Stimulated activated memory B cell treated with anti-CD40 and anti-IgM and Interleukin-4, amounts not matched to agents 10 μg/mL and 1 μg/mL and 100 μg/mL, for 72 hours (primary cell): ENCODE data around the gene LIX1L.

ENCODE experiments used
- ATAC-seq: fragments of 150-1000 bp; cut with Tn5 transposase; 2 replicates; pipeline ENCODE4 v1.10.0; 2021
- H3K27ac Mint-ChIP-seq: one replicate; pipeline ENCODE4 v1.8.0; 2022; ENCODE audit warnings: mild to moderate bottlenecking, mixed read lengths
- H3K27me3 Mint-ChIP-seq: one replicate; pipeline ENCODE4 v1.8.0; 2022; ENCODE audit warnings: mixed read lengths
- H3K36me3 Mint-ChIP-seq: one replicate; pipeline ENCODE4 v1.8.0; 2022; ENCODE audit warnings: mixed read lengths
- H3K4me1 Mint-ChIP-seq: one replicate; pipeline ENCODE4 v1.8.0; 2022; ENCODE audit warnings: mixed read lengths
- H3K4me3 Mint-ChIP-seq: one replicate; pipeline ENCODE4 v1.8.0; 2022; ENCODE audit warnings: mild to moderate bottlenecking, moderate library complexity, mixed read lengths
- H3K9me3 Mint-ChIP-seq: one replicate; pipeline ENCODE4 v1.8.0; 2022; ENCODE audit warnings: mixed read lengths

Gene LIX1L

DNA sequence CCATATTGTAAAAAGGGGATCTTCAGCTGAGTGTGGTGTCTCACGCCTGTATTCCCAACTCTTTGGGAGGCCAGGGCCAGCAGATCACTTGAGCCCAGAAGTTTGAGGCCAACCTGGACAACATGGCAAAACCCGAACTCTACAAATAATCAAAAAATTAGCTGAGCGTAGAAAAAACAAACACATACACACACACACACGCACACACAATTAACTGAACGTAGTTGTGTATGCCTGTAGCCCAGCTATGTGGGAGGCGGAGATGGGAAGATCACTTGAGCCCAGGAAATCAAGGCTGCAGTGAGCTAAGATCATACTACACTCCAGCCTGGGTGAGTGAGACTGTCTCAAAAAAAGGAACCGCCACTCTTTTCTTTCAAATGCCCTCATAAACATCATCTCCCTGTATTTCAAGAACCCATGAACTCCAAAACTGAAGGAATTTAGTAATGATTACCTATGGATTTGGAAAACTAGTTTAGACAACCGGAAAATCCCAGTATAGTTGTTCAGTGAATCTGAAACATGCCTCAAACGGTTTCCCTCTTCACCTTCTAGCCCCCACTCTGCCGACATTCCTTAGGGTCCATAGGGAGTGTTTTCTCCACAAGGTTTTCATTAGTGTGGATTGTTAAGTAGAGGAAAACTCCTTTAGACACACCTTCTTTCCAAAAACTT is 34.1 kb upstream of the LIX1L start:
- no peak for ATAC-seq
- Mint-ChIP-seq H3K36me3 (peaks cover 35% of the 10 kb centered on the region), H3K4me1 (peaks cover 67% of the 10 kb centered on the region), H3K27me3 (no peaks in the 10 kb centered on the region), H3K4me3 (peak overlapping the region; percentile 39), H3K9me3 (no peaks in the 10 kb centered on the region), H3K27ac (peak overlapping the region; percentile 67)

DNA sequence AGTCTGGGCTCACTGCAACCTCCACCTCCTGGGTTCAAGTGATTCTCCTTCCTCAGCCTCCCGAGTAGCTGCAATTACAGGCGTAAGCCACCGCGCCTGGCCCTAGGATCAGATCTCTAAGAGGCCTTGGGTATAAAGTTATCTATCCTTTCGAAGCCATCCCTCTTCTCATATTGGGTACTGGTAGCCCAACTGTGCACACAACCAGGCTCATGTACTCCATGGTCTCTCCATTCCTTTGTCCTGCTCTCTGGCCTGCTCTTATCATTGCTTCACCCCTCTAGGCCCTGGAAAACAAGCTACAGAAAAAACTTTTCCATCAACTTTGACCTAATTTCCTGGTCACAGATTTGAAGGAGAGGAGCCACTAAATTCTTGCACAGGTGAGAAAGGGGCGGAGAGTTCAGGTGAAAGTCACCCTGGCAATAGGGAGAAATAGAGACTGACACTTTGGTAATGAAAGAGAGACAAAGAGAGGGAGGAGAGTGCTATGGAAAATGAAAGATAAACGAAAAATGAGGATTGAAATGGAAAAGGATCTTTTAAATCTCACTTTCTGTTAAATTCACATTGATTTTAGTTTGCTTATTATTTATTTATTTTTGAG is 32.5 kb upstream of the LIX1L start:
- H3K27me3 Mint-ChIP-seq, result no peaks in the 10 kb centered on the region
- peaks cover 73% of the 10 kb centered on the region for H3K4me1 Mint-ChIP-seq
- H3K36me3 Mint-ChIP-seq, result peaks cover 32% of the 10 kb centered on the region
- no peaks in the 10 kb centered on the region for H3K9me3 Mint-ChIP-seq
- no peak overlapping the region for H3K4me3 Mint-ChIP-seq
- peak overlapping the region; percentile 67 for H3K27ac Mint-ChIP-seq
- no peak for ATAC-seq

DNA sequence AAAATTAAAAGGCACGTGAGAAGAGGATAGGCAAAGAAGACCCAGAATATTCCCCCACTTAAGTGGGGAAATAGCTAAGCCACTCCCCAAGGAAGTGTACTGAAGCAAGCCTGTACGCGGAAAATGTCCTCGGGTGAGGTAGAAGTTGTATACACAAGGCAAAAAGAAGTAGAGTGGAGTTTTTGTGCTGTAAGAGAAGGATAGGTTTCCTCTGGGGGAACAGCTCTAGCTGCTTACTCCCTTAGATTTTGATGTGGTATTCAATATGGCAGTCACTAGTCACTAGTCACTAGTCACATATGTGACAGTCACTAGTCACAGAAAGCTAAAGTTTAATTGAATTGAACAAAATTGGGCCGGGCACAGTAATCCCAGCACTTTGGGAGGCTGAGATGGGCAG is 31.0 kb upstream of the LIX1L start:
- Mint-ChIP-seq H3K27me3 (no peaks in the 10 kb centered on the region), H3K36me3 (peaks cover 16% of the 10 kb centered on the region), H3K4me1 (peaks cover 61% of the 10 kb centered on the region), H3K4me3 (no peak overlapping the region), H3K9me3 (no peaks in the 10 kb centered on the region), H3K27ac (no peak overlapping the region)
- ATAC-seq, result no peak

DNA sequence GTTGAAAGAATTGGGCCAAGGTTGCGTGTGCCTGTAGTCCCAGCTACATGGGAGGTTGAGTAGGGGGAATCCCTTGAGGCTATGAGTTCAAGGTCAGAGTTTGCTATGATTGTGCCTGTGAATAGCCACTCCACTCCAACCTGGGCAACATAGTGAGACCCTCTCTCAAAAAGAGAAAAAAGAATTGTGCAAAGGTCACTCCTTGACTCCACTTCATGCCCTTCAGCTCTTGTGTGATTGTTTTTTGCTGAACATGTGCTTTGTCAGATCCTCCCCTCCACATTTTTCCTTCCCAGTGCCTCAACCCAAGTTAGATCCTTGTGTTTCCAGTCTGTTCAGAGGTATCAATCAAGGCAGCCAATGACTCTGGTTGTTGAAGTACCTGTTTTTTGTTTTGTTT is 30.1 kb upstream of the LIX1L start:
- no peak overlapping the region for H3K4me3 Mint-ChIP-seq
- H3K4me1 Mint-ChIP-seq, result peaks cover 53% of the 10 kb centered on the region
- no peak for ATAC-seq
- H3K36me3 Mint-ChIP-seq, result peaks cover 8% of the 10 kb centered on the region
- no peaks in the 10 kb centered on the region for H3K27me3 Mint-ChIP-seq
- no peaks in the 10 kb centered on the region for H3K9me3 Mint-ChIP-seq
- H3K27ac Mint-ChIP-seq, result no peak overlapping the region

DNA sequence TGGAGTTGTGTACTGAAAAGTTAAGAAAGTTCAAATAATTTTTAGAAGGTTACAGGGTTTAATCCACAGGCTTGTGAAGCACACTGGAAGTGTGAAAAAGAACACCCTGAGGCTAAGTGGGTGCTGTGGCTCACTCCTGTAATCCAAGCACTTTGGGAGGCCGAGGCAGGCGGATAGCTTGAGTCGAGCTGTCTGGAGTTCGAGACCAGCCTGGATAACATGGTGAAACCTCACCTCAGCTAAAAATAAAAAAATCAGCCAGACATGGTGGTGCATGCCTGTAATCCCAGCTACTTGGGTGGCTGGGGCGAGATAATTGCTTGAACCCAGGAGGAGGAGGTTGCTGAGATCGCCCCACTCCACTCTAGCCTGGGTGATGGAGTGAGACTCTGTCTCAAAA is 28.7 kb upstream of the LIX1L start:
- Mint-ChIP-seq H3K36me3 (no peaks in the 10 kb centered on the region), H3K9me3 (no peaks in the 10 kb centered on the region), H3K27me3 (no peaks in the 10 kb centered on the region), H3K4me3 (no peak overlapping the region), H3K27ac (no peak overlapping the region), H3K4me1 (peaks cover 39% of the 10 kb centered on the region)
- ATAC-seq, result no peak

DNA sequence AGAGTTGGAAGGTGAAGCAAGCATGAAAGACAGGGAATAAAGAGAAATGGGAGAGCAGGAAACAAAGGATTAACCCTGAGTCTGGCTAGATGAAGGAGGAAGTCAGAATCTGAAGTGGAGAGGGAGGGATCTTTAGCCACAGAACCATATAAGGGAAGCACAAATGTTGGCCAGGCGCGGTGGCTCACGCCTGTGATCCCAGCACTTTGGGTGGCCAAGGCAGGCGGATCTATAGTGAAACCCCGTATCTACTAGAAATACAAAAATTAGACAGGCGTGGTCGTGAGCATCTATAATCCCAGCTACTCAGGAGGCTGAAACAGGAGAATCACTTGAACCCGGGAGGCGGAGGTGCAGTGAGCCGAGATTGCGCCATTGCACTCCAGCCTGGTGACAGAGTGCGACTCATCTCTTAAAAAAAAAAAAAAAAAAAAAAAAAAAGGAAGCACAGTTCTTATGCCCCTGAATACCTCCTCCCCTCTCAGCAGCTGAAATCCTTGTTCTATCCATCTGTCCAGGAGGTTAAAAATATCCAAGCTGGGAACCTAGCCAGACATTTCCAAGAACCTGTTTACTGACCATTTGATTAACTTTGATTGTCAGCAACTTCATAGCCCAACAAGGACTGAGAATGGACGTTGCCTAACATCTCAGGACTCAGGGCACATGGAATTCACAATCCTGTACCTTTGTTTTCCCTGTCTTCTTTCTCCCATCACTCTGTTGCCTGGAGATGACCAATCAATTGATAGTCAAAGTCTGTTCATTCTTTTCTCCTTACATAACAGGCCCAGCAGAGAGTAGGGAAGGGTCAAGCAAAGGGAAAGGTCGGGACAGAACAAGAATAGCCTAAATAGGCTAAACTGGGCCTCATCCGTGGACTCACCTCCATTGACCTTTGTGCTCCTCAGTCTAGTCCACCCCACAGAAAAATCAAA is 28.0 kb upstream of the LIX1L start:
- Mint-ChIP-seq H3K36me3 (no peaks in the 10 kb centered on the region), H3K9me3 (no peaks in the 10 kb centered on the region), H3K27me3 (no peaks in the 10 kb centered on the region), H3K27ac (no peak overlapping the region), H3K4me3 (peak overlapping the region; percentile 5), H3K4me1 (peaks cover 32% of the 10 kb centered on the region)
- no peak for ATAC-seq

DNA sequence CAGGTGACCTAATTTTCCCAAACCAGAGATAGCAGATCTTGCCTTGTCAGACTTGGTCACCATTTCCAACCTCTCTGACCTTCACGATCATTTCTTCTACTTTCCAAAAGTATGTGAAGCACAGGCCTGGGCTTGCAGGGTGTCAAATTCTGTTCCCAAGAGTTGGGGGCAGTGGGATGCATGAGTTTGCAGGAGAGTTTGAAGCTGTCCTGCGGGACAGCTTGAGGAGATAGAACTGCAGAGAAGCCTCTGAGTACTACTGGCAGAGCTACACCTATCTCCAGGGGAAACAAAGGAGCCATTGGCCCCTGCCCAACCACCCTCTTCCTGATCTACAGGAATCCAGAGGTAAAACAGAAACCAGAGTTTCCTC is 27.3 kb upstream of the LIX1L start:
- no peaks in the 10 kb centered on the region for H3K36me3 Mint-ChIP-seq
- H3K4me3 Mint-ChIP-seq, result peak overlapping the region; percentile 5
- no peak for ATAC-seq
- H3K27me3 Mint-ChIP-seq, result no peaks in the 10 kb centered on the region
- peaks cover 25% of the 10 kb centered on the region for H3K4me1 Mint-ChIP-seq
- no peaks in the 10 kb centered on the region for H3K9me3 Mint-ChIP-seq
- no peak overlapping the region for H3K27ac Mint-ChIP-seq

DNA sequence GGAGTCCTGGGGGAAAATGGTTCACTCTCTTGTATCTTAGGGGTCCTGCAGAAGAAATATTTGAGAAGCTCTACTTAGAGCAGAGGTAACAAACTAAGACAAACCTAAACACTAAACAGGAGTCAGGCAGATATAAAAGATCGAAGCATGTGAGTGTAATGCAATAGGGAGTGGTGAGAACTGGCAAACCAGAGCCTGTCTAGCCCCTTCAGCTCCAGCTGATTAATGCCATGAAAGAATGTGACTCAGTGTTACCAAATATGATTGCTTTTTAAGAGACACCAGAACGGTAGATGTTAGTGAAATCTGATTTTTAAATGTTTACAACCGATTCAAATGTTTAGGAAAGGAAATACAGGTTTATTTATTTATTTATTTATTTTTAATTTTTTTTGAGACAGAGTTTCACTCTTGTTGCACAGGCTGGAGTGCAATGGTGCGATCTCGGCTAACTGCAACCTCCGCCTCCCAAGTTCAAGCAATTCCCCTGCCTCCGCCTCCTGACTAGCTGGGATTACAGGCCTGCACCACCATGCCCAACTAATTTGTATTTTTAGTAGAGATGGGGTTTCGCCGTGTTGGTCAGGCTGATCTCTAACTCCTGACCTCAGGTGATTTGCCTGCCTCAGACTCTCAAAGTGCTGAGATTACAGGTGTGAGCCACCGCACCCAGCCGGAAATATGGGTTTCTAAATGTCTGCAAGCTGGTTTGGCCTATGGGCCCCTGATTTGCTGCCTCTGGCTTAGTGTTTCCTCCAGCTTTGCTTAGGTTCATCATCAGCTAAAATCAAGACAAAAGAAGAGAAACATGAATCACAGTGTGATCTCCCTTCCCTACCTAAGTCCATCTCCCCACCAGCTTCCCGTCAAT is 26.4 kb upstream of the LIX1L start:
- H3K4me1 Mint-ChIP-seq, result peaks cover 24% of the 10 kb centered on the region
- peak overlapping the region; percentile 28 for H3K4me3 Mint-ChIP-seq
- peak; percentile 34 for ATAC-seq
- H3K27me3 Mint-ChIP-seq, result no peaks in the 10 kb centered on the region
- H3K36me3 Mint-ChIP-seq, result no peaks in the 10 kb centered on the region
- no peaks in the 10 kb centered on the region for H3K9me3 Mint-ChIP-seq
- no peak overlapping the region for H3K27ac Mint-ChIP-seq

DNA sequence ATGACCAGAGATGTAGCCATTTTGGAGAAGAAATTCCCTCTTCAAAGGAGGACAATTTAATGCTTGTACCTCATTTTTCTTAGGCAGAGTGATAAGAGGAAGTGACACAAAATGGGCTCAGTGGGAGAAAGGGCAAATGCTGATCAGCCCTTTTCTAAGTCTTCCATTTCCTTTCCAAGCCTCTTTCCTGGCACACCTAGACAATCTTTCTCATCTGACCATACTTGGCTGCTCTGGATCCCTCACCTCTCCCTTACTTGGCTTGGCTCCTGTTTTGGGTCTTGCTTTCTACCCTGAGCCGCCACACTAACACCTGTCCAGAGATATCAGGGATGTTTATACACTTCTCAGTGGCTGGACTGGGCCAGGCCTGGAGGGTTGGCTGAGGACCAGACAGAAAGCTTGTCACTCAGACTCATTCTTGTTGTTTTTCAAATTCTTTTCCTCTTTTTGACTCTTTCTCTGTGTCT is 25.4 kb upstream of the LIX1L start:
- peaks cover 17% of the 10 kb centered on the region for H3K4me1 Mint-ChIP-seq
- H3K4me3 Mint-ChIP-seq, result no peak overlapping the region
- no peak overlapping the region for H3K27ac Mint-ChIP-seq
- ATAC-seq, result no peak
- H3K9me3 Mint-ChIP-seq, result no peaks in the 10 kb centered on the region
- no peaks in the 10 kb centered on the region for H3K27me3 Mint-ChIP-seq
- no peaks in the 10 kb centered on the region for H3K36me3 Mint-ChIP-seq

DNA sequence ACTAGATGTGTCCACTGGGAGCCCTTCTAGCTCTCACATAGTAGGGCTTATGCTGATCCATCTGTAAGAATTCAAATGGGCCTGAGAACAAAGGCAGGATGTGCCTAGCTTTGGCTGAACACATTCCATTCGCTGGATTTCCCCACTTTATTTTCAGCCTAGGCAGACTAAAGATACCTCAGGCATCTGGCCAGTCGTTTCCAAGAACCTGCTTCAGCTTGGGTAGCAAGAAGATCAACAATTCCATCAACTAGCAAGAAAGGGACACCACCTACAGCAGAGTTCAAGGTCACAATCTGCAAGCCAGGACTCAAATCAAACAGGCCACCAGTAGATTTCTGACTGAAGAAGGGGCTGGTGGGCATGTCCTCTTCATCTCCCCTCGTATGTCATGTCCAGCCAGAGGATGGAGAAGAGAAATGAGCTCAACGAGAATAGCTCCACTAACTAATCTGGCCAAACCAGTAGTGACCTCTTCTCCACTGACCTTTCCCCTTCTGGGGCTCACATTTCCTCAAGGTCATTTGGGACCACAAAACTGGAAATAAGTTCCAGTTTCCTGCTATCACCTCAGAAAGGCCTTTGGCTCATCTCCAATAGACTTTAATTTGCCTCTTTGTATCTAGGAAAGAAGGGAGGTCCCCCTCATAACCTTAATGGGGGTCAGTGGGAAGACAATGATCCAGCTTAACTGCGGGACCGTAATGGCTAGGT is 24.4 kb upstream of the LIX1L start:
- Mint-ChIP-seq H3K4me1 (peaks cover 8% of the 10 kb centered on the region), H3K4me3 (no peak overlapping the region)

DNA sequence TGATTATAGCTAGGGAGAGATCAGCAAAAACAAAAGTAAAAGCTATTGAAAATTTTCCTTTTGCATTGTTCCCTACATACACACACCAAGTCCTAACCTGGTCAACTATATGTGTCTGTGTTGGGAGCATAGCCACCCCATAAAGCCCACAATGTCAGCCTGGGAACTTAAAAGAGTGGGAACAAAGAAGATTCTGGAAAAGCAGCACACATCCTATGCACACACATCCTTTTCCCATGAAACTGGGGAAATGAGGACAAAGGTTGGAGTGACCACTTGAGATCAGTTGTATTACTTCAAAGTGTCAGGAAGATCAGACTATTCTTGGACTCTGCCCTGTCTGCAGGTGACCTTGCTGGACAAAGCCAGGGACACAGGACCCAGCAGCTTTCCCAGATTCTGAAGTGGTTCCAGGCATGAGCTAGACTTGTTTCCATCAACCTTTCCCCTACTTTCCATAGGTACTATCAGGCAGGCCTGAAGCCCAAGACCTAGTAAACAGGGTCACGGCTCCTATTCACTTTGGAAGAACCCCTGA is 22.7 kb upstream of the LIX1L start:
- H3K4me3 Mint-ChIP-seq, result no peak overlapping the region
- no peaks in the 10 kb centered on the region for H3K4me1 Mint-ChIP-seq
- no peaks in the 10 kb centered on the region for H3K27me3 Mint-ChIP-seq
- H3K27ac Mint-ChIP-seq, result no peak overlapping the region
- H3K9me3 Mint-ChIP-seq, result no peaks in the 10 kb centered on the region
- no peak for ATAC-seq
- peaks cover 10% of the 10 kb centered on the region for H3K36me3 Mint-ChIP-seq

More for the DNA sequence above, 24.4 kb upstream of the LIX1L start:
- Mint-ChIP-seq H3K9me3 (no peaks in the 10 kb centered on the region), H3K36me3 (peaks cover 9% of the 10 kb centered on the region), H3K27ac (no peak overlapping the region), H3K27me3 (no peaks in the 10 kb centered on the region)
- ATAC-seq, result no peak

DNA sequence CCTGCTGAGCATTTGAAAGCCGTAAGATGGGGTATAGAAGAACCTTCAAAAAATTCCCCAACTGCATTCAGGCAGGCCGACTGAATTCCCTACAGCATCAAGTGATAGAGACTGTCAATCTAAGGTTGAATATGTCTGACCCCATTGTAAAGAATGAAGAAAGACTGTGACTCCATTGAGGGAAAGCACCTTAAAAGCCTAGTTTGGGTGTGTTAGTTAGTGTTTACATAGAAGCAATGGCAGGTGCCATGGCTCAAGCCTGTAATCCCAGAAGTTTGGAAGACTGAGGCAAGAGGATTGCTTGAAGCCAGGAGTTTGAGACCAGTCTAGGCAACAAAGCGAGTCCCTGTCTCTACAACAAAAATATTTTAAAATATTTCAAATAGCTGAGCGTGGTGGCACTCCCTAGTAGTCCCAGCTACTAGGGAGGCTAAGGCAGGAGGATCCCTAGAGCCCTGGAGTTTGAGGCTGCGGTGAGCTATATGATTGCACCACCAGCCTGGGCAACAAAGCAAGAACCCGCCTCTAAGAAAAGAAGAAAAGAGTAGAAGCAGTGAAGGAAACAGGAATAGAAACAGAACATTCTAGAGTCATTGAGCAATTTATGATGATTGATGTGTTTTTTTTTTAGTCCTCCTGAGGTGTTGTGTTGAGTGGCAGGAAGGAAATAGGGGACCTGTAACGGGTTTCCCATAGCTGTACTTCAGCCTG is 22.1 kb upstream of the LIX1L start:
- Mint-ChIP-seq H3K9me3 (no peaks in the 10 kb centered on the region), H3K27ac (no peak overlapping the region), H3K36me3 (peaks cover 15% of the 10 kb centered on the region), H3K27me3 (no peaks in the 10 kb centered on the region), H3K4me3 (no peak overlapping the region), H3K4me1 (no peaks in the 10 kb centered on the region)
- peak; percentile 44 for ATAC-seq

DNA sequence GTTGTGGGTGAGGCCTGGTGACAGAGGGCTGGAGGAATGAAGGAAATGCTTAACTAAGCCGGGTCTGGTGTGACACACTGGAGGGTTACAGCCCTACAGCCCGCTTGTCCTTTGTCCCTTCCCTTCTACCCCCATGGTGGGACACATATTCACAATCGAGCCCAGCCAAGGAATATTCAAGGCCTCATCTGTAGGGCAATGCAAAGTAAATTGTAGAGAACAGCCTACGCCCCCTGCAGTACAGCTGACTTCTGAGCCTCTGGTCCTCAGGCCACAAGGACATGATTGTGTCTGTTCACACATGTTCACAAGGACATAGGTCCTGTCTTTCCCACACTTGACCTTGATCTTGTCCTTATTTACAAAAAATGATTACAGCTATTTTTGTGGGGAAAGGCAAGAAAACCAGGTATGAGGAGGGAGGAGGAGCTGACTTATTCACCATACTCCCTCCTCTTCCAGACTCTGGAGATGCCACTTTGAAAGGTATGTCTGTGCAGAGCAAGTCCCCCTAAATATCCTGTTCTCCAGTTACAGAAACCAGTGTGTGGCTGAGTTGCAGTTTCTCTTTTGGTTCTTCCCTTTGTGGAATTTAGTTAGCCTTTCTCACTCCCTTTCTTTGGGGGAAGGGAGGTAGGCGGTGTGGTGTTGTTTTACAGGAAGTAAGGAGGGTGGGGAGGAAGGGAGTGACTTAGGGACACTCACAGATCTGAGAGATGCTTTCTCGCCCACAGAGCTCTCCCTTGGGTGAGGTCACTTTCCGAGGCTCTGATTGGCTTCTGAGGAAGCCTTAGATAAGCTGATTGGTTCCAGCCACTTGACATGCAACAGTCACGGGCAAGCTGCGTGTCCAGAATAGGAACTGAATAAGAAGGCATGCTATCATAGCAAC is 21.3 kb upstream of the LIX1L start:
- no peak overlapping the region for H3K27ac Mint-ChIP-seq
- H3K4me3 Mint-ChIP-seq, result no peak overlapping the region
- no peaks in the 10 kb centered on the region for H3K9me3 Mint-ChIP-seq
- H3K36me3 Mint-ChIP-seq, result peaks cover 18% of the 10 kb centered on the region
- no peaks in the 10 kb centered on the region for H3K27me3 Mint-ChIP-seq
- no peaks in the 10 kb centered on the region for H3K4me1 Mint-ChIP-seq
- peak; percentile 95 for ATAC-seq
